SH-SY5Y (cell line): ENCODE measurements around the gene FAM20B.

Experiments
- GATA2 ChIP-seq: IDR thresholded peaks from 2 replicates; pipeline ENCODE4 v1.6.1; 2011; ENCODE audit warnings: mild to moderate bottlenecking, low read depth, low read length
- GATA3 ChIP-seq: IDR thresholded peaks from 2 replicates; pipeline ENCODE4 v1.6.1; 2011; ENCODE audit warnings: low read depth, mild to moderate bottlenecking, low read length, moderate library complexity

- TF ChIP-seq GATA2 (no peak), GATA3 (no peak)
Measured at GRCh38 chr1:179121159-179121938, 95.7 kb downstream of the FAM20B start.
